Activated T-cell treated with anti-CD3 and anti-CD28 coated beads, Interleukin-2, amount 50 U/mL, for 72 hours (primary cell): ENCODE data around the gene AGXT2. TPM values are rescaled to one million over a fixed set of nuclear protein-coding genes. Genes with fewer than 3 reads are reported as not detected.
A peak's percentile ranks its signal among the peaks of the same experiment; 100 is the strongest.

Experiments
- ATAC-seq, 2 donors: fragments of 150-1000 bp; cut with Tn5 transposase; replicated peaks in 1 of 2; 2 replicates each; pipeline ENCODE4 v1.10.0; 2021; ENCODE audit warnings: moderate library complexity in 2 of 2, mild to moderate bottlenecking in 1 of 2
- DNase-seq, 2 donors: peaks; one replicate each; pipeline ENCODE4 v3.0.0; 2021 to 2022; ENCODE audit warnings: mixed read lengths in 1 of 2
- H3K27ac Mint-ChIP-seq: one replicate; pipeline ENCODE4 v1.8.0; 2022; ENCODE audit warnings: mild to moderate bottlenecking, moderate library complexity, mixed read lengths
- H3K27me3 Mint-ChIP-seq: one replicate; pipeline ENCODE4 v1.8.0; 2022; ENCODE audit warnings: low read depth, mixed read lengths
- H3K36me3 Mint-ChIP-seq, 2 donors: one replicate each; pipeline ENCODE4 v1.8.0; 2022; ENCODE audit warnings: mixed read lengths in 2 of 2, mild to moderate bottlenecking in 1 of 2; ENCODE audit not compliant: insufficient read depth in 2 of 2
- H3K4me1 Mint-ChIP-seq: one replicate; pipeline ENCODE4 v1.8.0; 2022; ENCODE audit warnings: low read depth, mixed read lengths
- H3K4me3 Mint-ChIP-seq, 2 donors: one replicate each; pipeline ENCODE4 v1.8.0; 2022; ENCODE audit warnings: mild to moderate bottlenecking in 2 of 2, mixed read lengths in 2 of 2, moderate library complexity in 2 of 2
- H3K9me3 Mint-ChIP-seq, 2 donors: one replicate each; pipeline ENCODE4 v1.8.0; 2022; ENCODE audit warnings: mixed read lengths in 2 of 2
- total RNA-seq, 2 donors: library from RNA; stranded (reverse); gene quantifications; one replicate each; pipeline ENCODE4 v1.2.3, GENCODE V29; 2022

Gene AGXT2
- total RNA-seq, 2 donors from 2014 or later = not detected

- no peak for DNase-seq
- Mint-ChIP-seq H3K36me3 (no peaks in the 10 kb centered on the region), H3K27me3 (peaks cover 6% of the 10 kb centered on the region), H3K4me1 (no peaks in the 10 kb centered on the region), H3K27ac (no peak overlapping the region), H3K4me3 (no peak overlapping the region), H3K9me3 (no peaks in the 10 kb centered on the region)
- no peak for ATAC-seq
These were observed 24.2 kb downstream of the AGXT2 start for GRCh38 chr5:35023391-35024178.

DNA sequence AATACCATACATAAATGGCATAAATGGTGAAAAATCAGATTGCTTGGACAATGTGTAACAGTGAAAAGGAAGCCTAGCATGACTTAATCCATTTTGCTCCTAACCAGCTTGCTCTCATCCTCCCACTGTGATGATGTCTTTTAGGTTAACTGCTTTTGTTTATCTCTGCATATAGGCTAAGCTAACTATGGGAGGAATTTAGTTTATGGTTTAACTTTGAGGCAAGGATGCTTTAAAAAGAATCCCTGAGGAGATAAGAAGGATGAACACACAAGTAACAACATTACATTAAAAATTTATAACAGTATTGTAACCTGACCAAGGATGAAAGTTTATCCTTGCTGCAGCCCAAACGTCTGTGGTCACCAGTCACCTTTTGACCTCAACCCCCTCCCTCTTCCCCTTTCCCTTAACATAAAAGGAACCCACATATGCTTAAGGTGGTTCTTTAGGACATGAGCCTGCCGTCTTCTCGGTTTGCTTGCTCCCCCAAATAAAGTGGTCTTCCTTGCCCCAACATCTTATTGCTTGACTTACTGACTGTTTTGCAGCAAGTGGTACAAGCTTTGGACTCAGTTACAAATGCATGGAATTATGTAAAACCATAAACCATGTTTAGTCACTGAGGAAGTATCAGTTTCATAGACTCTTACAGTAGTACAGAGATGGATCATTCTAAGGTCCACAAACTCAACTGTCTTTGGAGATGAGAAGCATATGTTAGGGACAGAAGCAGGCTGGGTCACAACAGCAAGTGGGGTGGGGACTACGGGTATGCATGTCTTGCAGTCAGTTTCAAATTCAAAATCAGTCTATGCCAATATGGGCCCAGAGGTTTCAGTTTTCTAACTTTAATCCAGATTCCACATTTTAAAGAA, 31.3 kb downstream of the AGXT2 start:
- Mint-ChIP-seq H3K27me3 (peaks cover 20% of the 10 kb centered on the region), H3K4me1 (no peaks in the 10 kb centered on the region), H3K27ac (no peak overlapping the region), H3K9me3 (peaks cover 0 to 5% of the 10 kb centered on the region in 2 donors), H3K4me3 (no peak overlapping the region), H3K36me3 (peaks cover 0 to 2% of the 10 kb centered on the region in 2 donors)
- DNase-seq (no peak), ATAC-seq (peak; percentile 51 to 81)

DNA sequence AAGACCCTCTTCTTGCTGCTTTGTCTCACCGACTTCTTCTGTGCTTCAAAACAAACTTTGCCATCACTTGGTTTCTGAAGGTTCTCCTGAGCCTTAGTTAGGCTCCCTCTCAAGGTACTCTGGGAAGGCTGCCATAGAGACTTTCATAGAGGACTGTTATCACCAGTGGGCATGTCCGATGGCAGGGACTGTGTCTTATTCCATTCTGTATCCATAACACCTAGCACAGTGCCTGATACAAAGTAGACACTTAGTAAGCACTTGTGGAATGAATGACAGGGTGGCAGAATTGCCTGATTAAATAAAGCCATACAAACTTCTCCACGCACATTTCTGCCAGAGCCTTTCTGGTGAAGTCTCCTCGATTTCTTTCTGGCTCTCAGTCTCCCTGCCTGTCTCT, 32.7 kb downstream of the AGXT2 start:
- Mint-ChIP-seq H3K27ac (no peak overlapping the region), H3K27me3 (peaks cover 20% of the 10 kb centered on the region), H3K4me3 (no peak overlapping the region), H3K36me3 (peaks cover 0 to 2% of the 10 kb centered on the region in 2 donors), H3K9me3 (peaks cover 0 to 5% of the 10 kb centered on the region in 2 donors), H3K4me1 (no peaks in the 10 kb centered on the region)
- no peak for DNase-seq
- no peak for ATAC-seq

DNA sequence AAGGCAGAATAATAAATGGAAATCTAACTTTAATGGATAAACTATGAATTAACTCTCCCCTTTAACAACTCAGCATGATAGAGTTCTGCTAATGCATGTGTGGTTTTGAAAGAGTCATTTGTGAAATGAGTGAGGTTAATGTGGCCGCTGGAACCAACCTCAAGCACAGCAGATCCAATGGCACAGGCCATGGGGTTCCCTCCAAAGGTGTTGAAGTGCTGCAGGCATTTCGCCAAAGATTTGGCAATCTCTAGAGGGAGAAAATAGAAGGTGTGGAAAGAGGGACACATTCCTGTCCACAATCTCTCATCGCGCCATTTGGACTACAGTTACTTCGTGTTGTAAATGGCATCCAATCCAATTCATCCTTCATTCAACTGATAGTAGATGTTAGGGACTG, 35.0 kb downstream of the AGXT2 start:
- H3K27me3 Mint-ChIP-seq = peaks cover 34% of the 10 kb centered on the region
- H3K36me3 Mint-ChIP-seq = no peaks in the 10 kb centered on the region
- H3K4me1 Mint-ChIP-seq = no peaks in the 10 kb centered on the region
- no peak overlapping the region for H3K27ac Mint-ChIP-seq
- H3K4me3 Mint-ChIP-seq = no peak overlapping the region
- peaks cover 0 to 2% of the 10 kb centered on the region in 2 donors for H3K9me3 Mint-ChIP-seq
- DNase-seq = no peak
- ATAC-seq = no peak

GRCh38 chr5:35012365-35012764, 35.4 kb downstream of the AGXT2 start:
- Mint-ChIP-seq H3K27me3 (peaks cover 34% of the 10 kb centered on the region), H3K4me1 (no peaks in the 10 kb centered on the region), H3K36me3 (no peaks in the 10 kb centered on the region), H3K4me3 (no peak overlapping the region), H3K9me3 (no peaks in the 10 kb centered on the region), H3K27ac (no peak overlapping the region)
- no peak for DNase-seq
- no peak for ATAC-seq

DNA sequence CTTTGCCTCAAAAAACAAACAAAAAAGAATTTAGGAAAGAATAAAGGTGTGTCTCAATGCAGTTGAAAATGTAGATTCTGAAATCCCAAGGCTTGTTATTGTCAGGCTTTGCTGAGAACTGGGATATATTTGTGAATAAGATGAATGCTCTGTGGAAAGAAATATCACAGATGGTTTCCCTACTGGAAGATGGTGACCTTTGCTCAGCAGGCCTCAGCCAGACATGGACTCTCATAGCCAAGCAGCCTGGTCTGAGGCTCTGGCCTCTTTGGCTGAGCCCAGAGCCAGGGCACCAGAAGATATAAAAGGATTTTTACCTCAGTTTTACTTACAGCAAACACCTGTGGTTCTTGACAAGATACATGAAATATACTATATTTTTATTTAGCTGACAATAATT, 37.1 kb downstream of the AGXT2 start:
- no peak overlapping the region for H3K4me3 Mint-ChIP-seq
- peaks cover 35% of the 10 kb centered on the region for H3K27me3 Mint-ChIP-seq
- H3K9me3 Mint-ChIP-seq = no peaks in the 10 kb centered on the region
- DNase-seq = no peak
- no peak overlapping the region for H3K27ac Mint-ChIP-seq
- H3K36me3 Mint-ChIP-seq = no peaks in the 10 kb centered on the region
- ATAC-seq = no peak
- H3K4me1 Mint-ChIP-seq = no peaks in the 10 kb centered on the region

DNA sequence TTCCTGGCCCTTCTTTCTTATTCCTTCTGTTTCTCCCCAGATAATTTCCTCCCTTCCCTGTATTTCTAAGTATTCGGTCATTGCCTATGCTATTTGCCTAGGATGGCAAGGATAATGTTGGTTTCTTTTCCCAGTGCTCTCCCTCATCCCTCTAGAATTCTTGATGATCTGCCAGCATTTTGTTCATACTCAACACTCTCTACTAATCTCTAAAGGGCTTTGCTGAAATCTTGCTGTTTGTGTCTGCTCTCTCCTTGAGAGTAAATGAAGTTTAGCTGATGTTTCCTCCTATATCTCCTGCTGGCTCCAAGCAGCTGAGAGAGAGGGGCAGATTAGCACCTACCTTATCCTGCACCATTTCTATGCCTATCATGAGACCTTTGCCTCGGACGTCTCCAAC, 38.1 kb downstream of the AGXT2 start:
- Mint-ChIP-seq H3K4me1 (no peaks in the 10 kb centered on the region), H3K27me3 (peaks cover 32% of the 10 kb centered on the region), H3K9me3 (no peaks in the 10 kb centered on the region), H3K4me3 (no peak overlapping the region), H3K27ac (no peak overlapping the region), H3K36me3 (no peaks in the 10 kb centered on the region)
- ATAC-seq (no peak), DNase-seq (no peak)

GRCh38 chr5:35009019-35009418, 38.7 kb downstream of the AGXT2 start:
- H3K4me3 Mint-ChIP-seq = no peak overlapping the region
- no peaks in the 10 kb centered on the region for H3K9me3 Mint-ChIP-seq
- no peak for DNase-seq
- H3K27ac Mint-ChIP-seq = no peak overlapping the region
- ATAC-seq = no peak
- peaks cover 33% of the 10 kb centered on the region for H3K27me3 Mint-ChIP-seq
- H3K36me3 Mint-ChIP-seq = no peaks in the 10 kb centered on the region
- H3K4me1 Mint-ChIP-seq = no peaks in the 10 kb centered on the region

- Mint-ChIP-seq H3K36me3 (no peaks in the 10 kb centered on the region), H3K27me3 (peaks cover 50% of the 10 kb centered on the region), H3K9me3 (no peaks in the 10 kb centered on the region), H3K4me3 (no peak overlapping the region), H3K4me1 (no peaks in the 10 kb centered on the region), H3K27ac (no peak overlapping the region)
- DNase-seq (no peak), ATAC-seq (no peak)
These were observed 43.0 kb downstream of the AGXT2 start for GRCh38 chr5:35004771-35005170.

DNA sequence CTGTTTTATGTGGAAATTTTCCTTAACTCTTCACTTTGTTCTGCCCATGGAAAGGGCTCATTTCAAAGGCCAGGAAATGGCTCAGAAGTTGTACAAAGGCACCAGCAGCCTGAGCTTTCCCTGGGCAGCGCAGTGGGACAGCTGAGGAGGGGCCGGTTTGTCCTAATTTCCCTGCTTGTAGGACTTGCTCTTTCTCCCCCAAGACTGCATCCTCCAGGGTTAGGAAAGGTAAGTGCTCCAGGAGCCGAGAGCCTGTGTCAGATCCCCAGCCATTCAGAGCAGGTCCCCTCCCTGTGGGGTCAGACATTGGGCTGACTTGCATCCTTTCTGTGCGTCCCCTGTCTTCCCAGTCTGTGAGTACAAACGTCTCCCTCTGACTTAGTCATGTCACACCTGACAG, 43.5 kb downstream of the AGXT2 start:
- Mint-ChIP-seq H3K36me3 (no peaks in the 10 kb centered on the region), H3K27me3 (peaks cover 52% of the 10 kb centered on the region), H3K4me1 (no peaks in the 10 kb centered on the region), H3K27ac (no peak overlapping the region), H3K4me3 (no peak overlapping the region), H3K9me3 (no peaks in the 10 kb centered on the region)
- DNase-seq (no peak), ATAC-seq (no peak)

- Mint-ChIP-seq H3K4me1 (no peaks in the 10 kb centered on the region), H3K36me3 (no peaks in the 10 kb centered on the region), H3K4me3 (no peak overlapping the region), H3K9me3 (no peaks in the 10 kb centered on the region), H3K27me3 (peaks cover 52% of the 10 kb centered on the region), H3K27ac (no peak overlapping the region)
- DNase-seq (peak; percentile 59 to 75), ATAC-seq (peak; percentile 54 to 63)
These were observed 44.5 kb downstream of the AGXT2 start for GRCh38 chr5:35003018-35003957.

DNA sequence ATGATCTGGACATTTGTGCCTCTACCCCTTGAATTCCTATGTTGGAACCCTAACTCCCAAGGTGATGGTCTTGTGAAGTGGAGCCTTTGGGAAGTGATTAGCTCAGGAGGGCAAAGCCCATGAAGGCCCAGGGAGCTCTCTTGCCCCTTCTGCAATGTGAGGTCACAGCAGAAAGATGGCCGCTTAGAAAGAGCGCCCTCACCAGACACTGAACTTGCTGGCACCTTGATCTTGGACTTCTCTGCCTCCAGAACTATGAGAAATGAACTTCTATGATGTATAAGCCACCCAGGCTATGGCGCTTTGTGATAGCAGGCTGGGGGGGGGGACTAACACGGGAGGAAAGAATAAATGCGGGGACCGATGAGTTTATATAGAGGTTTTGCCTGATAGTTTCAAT, 45.3 kb downstream of the AGXT2 start:
- Mint-ChIP-seq H3K9me3 (no peaks in the 10 kb centered on the region), H3K27ac (no peak overlapping the region), H3K4me1 (no peaks in the 10 kb centered on the region), H3K4me3 (no peak overlapping the region), H3K27me3 (peaks cover 44% of the 10 kb centered on the region), H3K36me3 (no peaks in the 10 kb centered on the region)
- DNase-seq (no peak), ATAC-seq (no peak)

GRCh38 chr5:35001842-35002241, 45.9 kb downstream of the AGXT2 start:
- Mint-ChIP-seq H3K4me1 (no peaks in the 10 kb centered on the region), H3K9me3 (no peaks in the 10 kb centered on the region), H3K4me3 (no peak overlapping the region), H3K36me3 (no peaks in the 10 kb centered on the region), H3K27ac (no peak overlapping the region), H3K27me3 (peaks cover 42% of the 10 kb centered on the region)
- DNase-seq (no peak), ATAC-seq (no peak)
